Measurements from ENCODE around the gene HAO1.

GRCh38 chr20:7943891-7944290 is 3.6 kb upstream of the HAO1 start:
- TF ChIP-seq YY1 (IDR thresholded peaks at IDR 0.05; ENCODE audit: borderline replicate concordance in 1 of 3, control insufficient read depth in 1 of 3, extremely low read depth in 1 of 3, insufficient read depth in 3 of 3, insufficient read length in 1 of 3, insufficient replicate concordance in 2 of 3, low read depth in 1 of 3, low read length in 2 of 3) (no peak), FOXA1 (IDR thresholded peaks at IDR 0.05; ENCODE audit: borderline replicate concordance) (no peak), JUN (IDR thresholded peaks at IDR 0.05; ENCODE audit: borderline replicate concordance, low read depth, low read length) (no peak), JUN (CRISPR knock-in tag; IDR thresholded peaks at IDR 0.05; ENCODE audit: borderline replicate concordance) (no peak), EP300 (IDR thresholded peaks at IDR 0.05; ENCODE audit: low read length) (no peak), ZBTB49 (CRISPR knock-in tag; IDR thresholded peaks at IDR 0.05; ENCODE audit: borderline replicate concordance) (no peak), TAF1 (IDR thresholded peaks at IDR 0.05; ENCODE audit: control insufficient read depth, extremely low read depth, insufficient read depth, low read length, severe bottlenecking) (no peak), NFE2L1 (tag; IDR thresholded peaks at IDR 0.05; ENCODE audit: borderline replicate concordance, low read depth) (no peak)

Measured in K562 (cell line).